GM12878 (cell line): Measurements from ENCODE around the gene BTBD19. TPM values are rescaled to one million over a fixed set of nuclear protein-coding genes. Genes with fewer than 3 reads are reported as not detected.

Experiments used
- BACH1 ChIP-seq: fragments of 450-650 bp; IDR thresholded peaks from 2 replicates; pipeline ENCODE4 v1.6.1; 2017; ENCODE audit warnings: mild to moderate bottlenecking, borderline replicate concordance
- BCL11A ChIP-seq: IDR thresholded peaks from 2 replicates; pipeline ENCODE4 v1.6.1; 2011; ENCODE audit warnings: low read depth, low read length
- CHD4 ChIP-seq: fragments of 200-600 bp; sonication (generic); IDR thresholded peaks from 2 replicates; pipeline ENCODE4 v1.6.1; 2016; ENCODE audit warnings: mild to moderate bottlenecking
- EGR1 ChIP-seq, 2 experiments: IDR thresholded peaks; 1 replicate in 1 of 2; 2 replicates in 1 of 2; pipeline ENCODE4 v1.6.1; 2011 to 2012; ENCODE audit warnings: low read depth in 2 of 2, low read length in 2 of 2, borderline replicate concordance in 1 of 2, mild to moderate bottlenecking in 1 of 2, moderate library complexity in 1 of 2
- GATAD2B ChIP-seq: fragments of 450-650 bp; conservative IDR thresholded peaks from 2 replicates; pipeline ENCODE4 v1.6.1; 2017; ENCODE audit warnings: low read depth, mild to moderate bottlenecking, moderate library complexity
- HCFC1 ChIP-seq: fragments of 150-350 bp; IDR thresholded peaks from 2 replicates; pipeline ENCODE4 v1.6.1; 2014; ENCODE audit warnings: low read length
- HDGF ChIP-seq: fragments of 450-650 bp; IDR thresholded peaks from 2 replicates; pipeline ENCODE4 v1.6.1; 2016; ENCODE audit warnings: antibody characterized with exemption
- MXI1 ChIP-seq: fragments of 150-350 bp; IDR thresholded peaks from 2 replicates; pipeline ENCODE4 v1.6.1; 2011; ENCODE audit warnings: low read depth, mild to moderate bottlenecking, inconsistent platforms, low read length, improper control_type of control experiment
- MYB ChIP-seq: fragments of 150-350 bp; IDR thresholded peaks from 2 replicates; pipeline ENCODE4 v1.6.1; 2014; ENCODE audit warnings: mild to moderate bottlenecking, low read depth, low read length, borderline replicate concordance
- NR2F1 ChIP-seq: fragments of 450-650 bp; conservative IDR thresholded peaks from 2 replicates; pipeline ENCODE4 v1.6.1; 2017; ENCODE audit warnings: mild to moderate bottlenecking
- POLR2A ChIP-seq: IDR thresholded peaks from 2 replicates; pipeline ENCODE4 v1.6.1; 2011; ENCODE audit warnings: low read depth, mild to moderate bottlenecking, low read length
- RCOR1 ChIP-seq: conservative IDR thresholded peaks from 2 replicates; pipeline ENCODE4 v1.6.1; 2012; ENCODE audit warnings: low read depth, low read length, improper control_type of control experiment
- RELB ChIP-seq: fragments of 450-650 bp; IDR thresholded peaks from 2 replicates; pipeline ENCODE4 v1.6.1; 2017; ENCODE audit warnings: low read depth, mild to moderate bottlenecking, moderate library complexity
- SMARCA5 ChIP-seq: fragments of 450-650 bp; IDR thresholded peaks from 2 replicates; pipeline ENCODE4 v1.6.1; 2017; ENCODE audit warnings: mild to moderate bottlenecking
- SPI1 ChIP-seq: IDR thresholded peaks from 2 replicates; pipeline ENCODE4 v1.6.1; 2011; ENCODE audit warnings: low read depth, mild to moderate bottlenecking, low read length, moderate library complexity, borderline replicate concordance; ENCODE audit not compliant: insufficient read depth
- SUPT20H ChIP-seq: IDR thresholded peaks from 2 replicates; pipeline ENCODE4 v1.6.1; 2011; ENCODE audit warnings: low read depth, mild to moderate bottlenecking, low read length, moderate library complexity, borderline replicate concordance; ENCODE audit not compliant: control insufficient read depth
- TARDBP ChIP-seq: IDR thresholded peaks from 2 replicates; pipeline ENCODE4 v1.6.1; 2016; ENCODE audit warnings: borderline replicate concordance
- TBL1XR1 ChIP-seq: IDR thresholded peaks from 2 replicates; pipeline ENCODE4 v1.6.1; 2012; ENCODE audit warnings: low read depth, low read length, improper control_type of control experiment
- USF2 ChIP-seq: IDR thresholded peaks from 2 replicates; pipeline ENCODE4 v1.6.1; 2011; ENCODE audit warnings: low read depth, low read length, improper control_type of control experiment, borderline replicate concordance
- YBX1 ChIP-seq: fragments of 450-650 bp; IDR thresholded peaks from 2 replicates; pipeline ENCODE4 v1.6.1; 2016; ENCODE audit warnings: antibody characterized with exemption
- ZNF207 ChIP-seq: fragments of 450-650 bp; IDR thresholded peaks from 2 replicates; pipeline ENCODE4 v1.6.1; 2014; ENCODE audit warnings: antibody characterized with exemption, mild to moderate bottlenecking, borderline replicate concordance
- ZNF384 ChIP-seq: IDR thresholded peaks from 2 replicates; pipeline ENCODE4 v1.6.1; 2012; ENCODE audit warnings: low read depth, mild to moderate bottlenecking, low read length, improper control_type of control experiment, borderline replicate concordance
- polyA plus RNA-seq, 11 experiments: library from polyadenylated mRNA; depleted of rRNA in 4 of 11; unstranded in 6 of 11; stranded (reverse) in 5 of 11; fragments of >200 nt; fragmentation: Nextera tagmentation in 4 of 11; fragmentation: Illumina TruSeq in 1 of 11; extraction: Ambion mirVana in 4 of 11; extraction: Trizol in 1 of 11; gene quantifications; 1 replicate in 1 of 11; 2 replicates in 10 of 11; pipeline versions ENCODE4 v1.2.1 to v1.2.3, GENCODE V29; 2011 to 2016; ENCODE audit warnings: inconsistent platforms in 2 of 11, missing spikeins in 2 of 11, low read depth in 1 of 11
- total RNA-seq, 4 experiments: library from RNA; depleted of rRNA in 3 of 4; stranded (reverse); fragments of >200 nt in 3 of 4; fragmentation: Illumina TruSeq in 1 of 4; extraction: Trizol in 1 of 4; gene quantifications; 2 replicates each; pipeline versions ENCODE4 v1.2.1 to v1.2.3, GENCODE V29; 2013 to 2021
- TF ChIP-seq, protein P1 (sequence below): fragments of 450-650 bp; IDR thresholded peaks from 2 replicates; pipeline ENCODE4 v1.6.1; 2017; ENCODE audit warnings: mild to moderate bottlenecking
- TF ChIP-seq, protein P2 (sequence below): fragments of 450-650 bp; formaldehyde crosslinking; IDR thresholded peaks from 2 replicates; pipeline ENCODE4 v1.5.0; 2022; ENCODE audit warnings: mild to moderate bottlenecking, missing genetic modification characterization

Gene BTBD19
- total and polyA plus RNA-seq, 10 of the 15 experiments (the other 5 are each of a cell fraction or from before 2014, with no cell fraction given) = 0.13 to 2.7 (median 0.42) TPM

DNA sequence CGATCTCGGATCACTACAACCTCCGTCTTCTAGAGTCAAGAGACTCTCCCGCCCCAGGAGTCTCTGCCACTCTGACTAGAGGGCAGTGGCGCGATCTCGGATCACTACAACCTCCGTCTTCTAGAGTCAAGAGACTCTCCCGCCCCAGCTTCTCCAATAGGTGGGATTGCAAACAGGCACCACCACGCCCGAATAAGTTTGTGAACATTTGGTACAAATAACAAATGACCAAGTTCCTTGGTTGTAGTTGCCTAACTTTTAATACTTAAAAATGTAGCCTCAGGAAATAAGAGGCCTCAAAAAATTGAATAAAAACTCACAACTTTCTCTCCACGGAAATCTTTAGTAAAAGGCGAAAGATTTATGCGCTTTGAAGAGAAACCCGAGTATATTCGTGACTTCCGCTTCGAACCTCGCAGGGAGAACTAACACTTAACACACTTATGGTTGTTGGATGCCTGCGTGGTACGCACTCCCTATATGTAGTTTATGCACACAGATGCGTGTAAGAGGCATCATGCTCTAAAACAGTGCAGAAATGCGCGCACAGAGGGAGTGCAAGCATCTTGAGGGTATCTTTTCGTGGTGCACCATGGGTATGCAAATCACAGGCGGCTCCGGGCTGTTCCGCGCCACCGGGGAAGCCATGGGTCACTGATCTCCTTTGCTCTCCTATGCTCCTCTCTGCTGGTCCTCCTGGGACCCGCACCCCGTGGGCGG, 11.4 kb downstream of the BTBD19 start (continued):
- peak; percentile 46; the same call in 1 of the 2 replicates for TF ChIP-seq GATAD2B
- peak; percentile 98 for TF ChIP-seq BACH1
- TF ChIP-seq, protein P1, sequence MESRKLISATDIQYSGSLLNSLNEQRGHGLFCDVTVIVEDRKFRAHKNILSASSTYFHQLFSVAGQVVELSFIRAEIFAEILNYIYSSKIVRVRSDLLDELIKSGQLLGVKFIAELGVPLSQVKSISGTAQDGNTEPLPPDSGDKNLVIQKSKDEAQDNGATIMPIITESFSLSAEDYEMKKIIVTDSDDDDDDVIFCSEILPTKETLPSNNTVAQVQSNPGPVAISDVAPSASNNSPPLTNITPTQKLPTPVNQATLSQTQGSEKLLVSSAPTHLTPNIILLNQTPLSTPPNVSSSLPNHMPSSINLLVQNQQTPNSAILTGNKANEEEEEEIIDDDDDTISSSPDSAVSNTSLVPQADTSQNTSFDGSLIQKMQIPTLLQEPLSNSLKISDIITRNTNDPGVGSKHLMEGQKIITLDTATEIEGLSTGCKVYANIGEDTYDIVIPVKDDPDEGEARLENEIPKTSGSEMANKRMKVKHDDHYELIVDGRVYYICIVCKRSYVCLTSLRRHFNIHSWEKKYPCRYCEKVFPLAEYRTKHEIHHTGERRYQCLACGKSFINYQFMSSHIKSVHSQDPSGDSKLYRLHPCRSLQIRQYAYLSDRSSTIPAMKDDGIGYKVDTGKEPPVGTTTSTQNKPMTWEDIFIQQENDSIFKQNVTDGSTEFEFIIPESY = no peak; the same call in 1 of the 2 replicates
- no peak for TF ChIP-seq RCOR1
- no peak for TF ChIP-seq YBX1
- no peak for TF ChIP-seq MYB
- no peak for TF ChIP-seq USF2
- TF ChIP-seq RELB = peak; percentile 25; the same call in 1 of the 2 replicates
- peak; percentile 37; the same call in 1 of the 2 replicates for TF ChIP-seq SMARCA5
- TF ChIP-seq SPI1 = peak; percentile 77
- TF ChIP-seq SUPT20H = no peak
- 0 out of 2 replicates have a peak, but pooled peaks have one; percentile 83 for TF ChIP-seq ZNF207
- peak; percentile 81; the same call in 1 of the 2 replicates for TF ChIP-seq NR2F1
- TF ChIP-seq POLR2A = peak; percentile 100
- TF ChIP-seq MXI1 = no peak
- peak; percentile 75; the same call in 1 of the 2 replicates for TF ChIP-seq BCL11A
- TF ChIP-seq HDGF = no peak
- TF ChIP-seq ZNF384 = no peak
- peak; percentile 98 for TF ChIP-seq TARDBP
- TF ChIP-seq HCFC1 = no peak
- TF ChIP-seq TBL1XR1 = peak; percentile 27; the same call in 1 of the 2 replicates
- TF ChIP-seq EGR1 (IDR thresholded peaks at IDR 0.05; ENCODE audit: borderline replicate concordance in 1 of 2, low read depth in 2 of 2, low read length in 2 of 2) = peak; percentile 48 to 62
- no peak for TF ChIP-seq CHD4
- TF ChIP-seq, protein P2, sequence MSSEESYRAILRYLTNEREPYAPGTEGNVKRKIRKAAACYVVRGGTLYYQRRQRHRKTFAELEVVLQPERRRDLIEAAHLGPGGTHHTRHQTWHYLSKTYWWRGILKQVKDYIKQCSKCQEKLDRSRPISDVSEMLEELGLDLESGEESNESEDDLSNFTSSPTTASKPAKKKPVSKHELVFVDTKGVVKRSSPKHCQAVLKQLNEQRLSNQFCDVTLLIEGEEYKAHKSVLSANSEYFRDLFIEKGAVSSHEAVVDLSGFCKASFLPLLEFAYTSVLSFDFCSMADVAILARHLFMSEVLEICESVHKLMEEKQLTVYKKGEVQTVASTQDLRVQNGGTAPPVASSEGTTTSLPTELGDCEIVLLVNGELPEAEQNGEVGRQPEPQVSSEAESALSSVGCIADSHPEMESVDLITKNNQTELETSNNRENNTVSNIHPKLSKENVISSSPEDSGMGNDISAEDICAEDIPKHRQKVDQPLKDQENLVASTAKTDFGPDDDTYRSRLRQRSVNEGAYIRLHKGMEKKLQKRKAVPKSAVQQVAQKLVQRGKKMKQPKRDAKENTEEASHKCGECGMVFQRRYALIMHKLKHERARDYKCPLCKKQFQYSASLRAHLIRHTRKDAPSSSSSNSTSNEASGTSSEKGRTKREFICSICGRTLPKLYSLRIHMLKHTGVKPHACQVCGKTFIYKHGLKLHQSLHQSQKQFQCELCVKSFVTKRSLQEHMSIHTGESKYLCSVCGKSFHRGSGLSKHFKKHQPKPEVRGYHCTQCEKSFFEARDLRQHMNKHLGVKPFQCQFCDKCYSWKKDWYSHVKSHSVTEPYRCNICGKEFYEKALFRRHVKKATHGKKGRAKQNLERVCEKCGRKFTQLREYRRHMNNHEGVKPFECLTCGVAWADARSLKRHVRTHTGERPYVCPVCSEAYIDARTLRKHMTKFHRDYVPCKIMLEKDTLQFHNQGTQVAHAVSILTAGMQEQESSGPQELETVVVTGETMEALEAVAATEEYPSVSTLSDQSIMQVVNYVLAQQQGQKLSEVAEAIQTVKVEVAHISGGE = no peak
